ENCODE results near the gene VRTN.
A peak's percentile ranks its signal among the peaks of the same experiment; 100 is the strongest.

The VRTN gene

DNA sequence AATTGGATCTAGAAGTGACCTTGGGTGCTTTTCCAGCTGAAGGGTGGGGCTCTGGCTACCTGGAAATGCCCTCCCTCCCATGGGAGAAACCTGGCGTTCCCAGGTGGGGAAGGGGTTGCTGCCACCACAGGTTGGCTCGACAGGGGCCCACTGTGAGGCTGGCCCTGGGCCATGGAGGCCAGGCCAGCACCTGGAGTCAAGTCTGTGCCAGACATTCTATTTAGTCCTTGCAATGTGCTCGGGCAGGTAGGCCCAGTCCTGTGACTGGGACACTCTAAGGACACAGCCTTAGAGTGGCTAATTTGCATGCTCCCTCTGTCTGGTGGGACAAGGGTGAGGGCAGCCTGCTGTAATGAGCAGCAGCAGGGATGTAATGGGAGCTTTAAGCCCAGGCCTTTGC is 11.9 kb downstream of the VRTN start:
- no peak overlapping the region for H3K4me3 ChIP-seq (ENCODE audit: low read depth, low read length)
- TF ChIP-seq CTCF (IDR thresholded peaks at IDR 0.05; ENCODE audit: insufficient read depth, low read depth, low read length, missing control alignments), result no peak
- DNase-seq (ENCODE audit: low read depth), result no peak

GRCh38 chr14:74362361-74362915 is 14.2 kb downstream of the VRTN start:
- peak; percentile 64 for DNase-seq (ENCODE audit: low read depth)

GRCh38 chr14:74364271-74364880 is 16.1 kb downstream of the VRTN start:
- no peak overlapping the region for H3K4me3 ChIP-seq (ENCODE audit: low read depth, low read length)
- TF ChIP-seq CTCF (IDR thresholded peaks at IDR 0.05; ENCODE audit: insufficient read depth, low read depth, low read length, missing control alignments), result no peak
- no peak for DNase-seq (ENCODE audit: low read depth)

More at GRCh38 chr14:74362361-74362915, 14.2 kb downstream of the VRTN start:
- TF ChIP-seq CTCF (IDR thresholded peaks at IDR 0.05; ENCODE audit: insufficient read depth, low read depth, low read length, missing control alignments), result peak; percentile 93
- H3K4me3 ChIP-seq (ENCODE audit: low read depth, low read length), result no peak overlapping the region

DNA sequence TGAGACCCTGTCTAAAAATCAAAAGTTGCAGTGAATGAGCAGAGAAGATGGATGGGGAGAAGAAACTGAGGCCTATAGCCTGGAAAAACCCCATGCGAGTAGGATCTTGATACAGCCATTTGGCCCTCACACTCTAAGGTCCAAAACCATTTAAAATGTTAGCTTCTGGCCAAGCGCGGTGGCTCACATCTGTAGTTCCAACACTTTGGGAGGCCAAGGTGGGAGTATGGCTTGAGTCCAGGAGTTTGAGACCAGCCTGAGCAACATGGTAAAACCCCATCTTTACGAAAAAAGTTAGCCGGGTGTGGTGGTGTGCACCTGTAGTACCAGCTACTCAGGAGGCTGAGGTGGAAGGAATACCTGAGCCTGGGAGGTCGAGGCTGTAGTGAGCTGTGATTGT is 19.8 kb downstream of the VRTN start:
- TF ChIP-seq CTCF (IDR thresholded peaks at IDR 0.05; ENCODE audit: insufficient read depth, low read depth, low read length, missing control alignments), result no peak
- no peak for DNase-seq (ENCODE audit: low read depth)

DNA sequence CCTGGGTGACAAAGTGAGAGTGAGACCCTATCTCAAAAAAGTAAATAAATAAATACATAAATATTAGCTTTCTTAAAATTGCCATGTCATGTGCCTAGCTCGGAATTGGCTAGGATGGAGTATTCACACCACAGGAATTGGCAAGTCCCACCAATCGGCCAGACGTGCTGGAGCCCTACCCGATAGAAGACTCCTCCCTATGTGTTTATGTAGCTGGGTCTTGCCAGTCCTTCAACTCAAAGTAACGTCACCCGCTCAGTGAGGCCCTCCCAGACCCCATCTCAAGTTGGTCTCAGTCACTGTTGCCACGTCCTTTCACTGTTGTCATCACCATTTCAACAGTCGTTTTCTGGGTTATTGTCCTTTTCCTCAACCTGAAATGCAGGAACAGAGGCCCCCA is 20.2 kb downstream of the VRTN start:
- no peak for DNase-seq (ENCODE audit: low read depth)
- TF ChIP-seq CTCF (IDR thresholded peaks at IDR 0.05; ENCODE audit: insufficient read depth, low read depth, low read length, missing control alignments), result no peak
- no peak overlapping the region for H3K4me3 ChIP-seq (ENCODE audit: low read depth, low read length)

More for the DNA sequence above, 19.8 kb downstream of the VRTN start:
- no peak overlapping the region for H3K4me3 ChIP-seq (ENCODE audit: low read depth, low read length)

GRCh38 chr14:74377976-74378690 is 29.9 kb downstream of the VRTN start:
- H3K4me3 ChIP-seq (ENCODE audit: low read depth, low read length), result no peak overlapping the region
- DNase-seq (ENCODE audit: low read depth), result no peak
- no peak for TF ChIP-seq CTCF (IDR thresholded peaks at IDR 0.05; ENCODE audit: insufficient read depth, low read depth, low read length, missing control alignments)

Data from GM12865 (cell line).